Panc1 (cell line): ENCODE data around the gene NEURL1B.

ENCODE experiments used
- CTCF ChIP-seq: fragments of 450-650 bp; IDR thresholded peaks from 2 replicates; pipeline ENCODE4 v1.5.1; 2017; ENCODE audit warnings: mild to moderate bottlenecking
- POLR2AphosphoS5 ChIP-seq: IDR thresholded peaks from 2 replicates; pipeline ENCODE4 v1.6.1; 2012; ENCODE audit warnings: mild to moderate bottlenecking, low read depth, low read length, moderate library complexity
- REST ChIP-seq, 2 experiments: IDR thresholded peaks; 2 replicates each; pipeline ENCODE4 v1.6.1; 2011 to 2012; ENCODE audit warnings: low read depth in 2 of 2, control low read depth in 1 of 2, low read length in 1 of 2, mild to moderate bottlenecking in 1 of 2, moderate library complexity in 1 of 2; ENCODE audit not compliant: insufficient read depth in 1 of 2
- SIN3A ChIP-seq: IDR thresholded peaks from 2 replicates; pipeline ENCODE4 v1.6.1; 2012; ENCODE audit warnings: low read depth, mild to moderate bottlenecking, low read length, moderate library complexity, borderline replicate concordance; ENCODE audit not compliant: insufficient read depth

DNA sequence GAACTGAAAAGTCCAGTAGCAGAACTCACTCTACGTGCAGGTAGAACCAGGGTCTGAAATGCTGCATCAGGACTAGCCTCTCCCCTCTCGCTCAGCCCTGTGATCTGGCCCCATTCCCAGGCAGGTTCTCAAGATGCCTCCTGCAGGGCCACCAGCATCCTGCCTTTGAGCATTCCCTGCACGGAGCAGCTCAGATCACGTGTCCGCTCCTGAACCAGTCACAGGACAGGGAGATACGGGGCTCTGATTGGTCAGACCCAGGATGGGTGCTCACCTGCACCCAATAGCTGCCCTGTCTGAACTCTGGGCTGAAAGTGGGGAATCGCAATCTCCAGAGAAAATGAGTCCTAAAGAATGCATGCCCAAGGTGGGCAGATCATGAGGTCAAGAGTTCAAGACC lies 50.8 kb downstream of the NEURL1B start:
- no peak for TF ChIP-seq POLR2AphosphoS5
- no peak for TF ChIP-seq CTCF
- TF ChIP-seq REST (IDR thresholded peaks at IDR 0.05; ENCODE audit: insufficient read depth in 1 of 2, low read depth in 2 of 2, low read length in 1 of 2): no peak
- no peak for TF ChIP-seq SIN3A
